GM12873 (cell line): ENCODE measurements around the gene SLC8A1.

Experiments used
- TF ChIP-seq, protein P1 (sequence below): IDR thresholded peaks from 2 replicates; pipeline ENCODE4 v1.5.1; 2012; ENCODE audit warnings: low read depth, mild to moderate bottlenecking, moderate library complexity, low read length, control low read depth; ENCODE audit not compliant: insufficient read depth; ENCODE audit errors: missing control alignments

SLC8A1 gene

DNA sequence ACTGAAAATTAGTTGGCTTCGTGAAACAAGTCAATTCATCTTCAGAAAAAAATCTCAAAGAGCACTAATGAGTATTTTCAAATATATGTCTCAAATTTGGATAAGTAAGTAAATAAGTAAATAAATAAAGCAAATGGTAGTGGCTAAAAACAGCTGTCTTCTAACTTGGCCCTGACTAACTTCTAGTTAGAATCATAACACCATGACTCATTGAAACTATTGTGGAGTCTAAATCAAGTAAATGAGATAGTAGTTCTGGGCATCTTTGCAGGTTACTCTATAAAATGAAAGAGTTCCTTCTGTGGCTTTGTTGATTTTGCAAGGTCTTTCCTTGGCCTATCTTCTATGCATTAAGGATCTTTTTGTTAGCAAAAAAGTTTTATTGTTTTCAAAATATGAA, 110.7 kb downstream of the SLC8A1 start:
- TF ChIP-seq, protein P1, sequence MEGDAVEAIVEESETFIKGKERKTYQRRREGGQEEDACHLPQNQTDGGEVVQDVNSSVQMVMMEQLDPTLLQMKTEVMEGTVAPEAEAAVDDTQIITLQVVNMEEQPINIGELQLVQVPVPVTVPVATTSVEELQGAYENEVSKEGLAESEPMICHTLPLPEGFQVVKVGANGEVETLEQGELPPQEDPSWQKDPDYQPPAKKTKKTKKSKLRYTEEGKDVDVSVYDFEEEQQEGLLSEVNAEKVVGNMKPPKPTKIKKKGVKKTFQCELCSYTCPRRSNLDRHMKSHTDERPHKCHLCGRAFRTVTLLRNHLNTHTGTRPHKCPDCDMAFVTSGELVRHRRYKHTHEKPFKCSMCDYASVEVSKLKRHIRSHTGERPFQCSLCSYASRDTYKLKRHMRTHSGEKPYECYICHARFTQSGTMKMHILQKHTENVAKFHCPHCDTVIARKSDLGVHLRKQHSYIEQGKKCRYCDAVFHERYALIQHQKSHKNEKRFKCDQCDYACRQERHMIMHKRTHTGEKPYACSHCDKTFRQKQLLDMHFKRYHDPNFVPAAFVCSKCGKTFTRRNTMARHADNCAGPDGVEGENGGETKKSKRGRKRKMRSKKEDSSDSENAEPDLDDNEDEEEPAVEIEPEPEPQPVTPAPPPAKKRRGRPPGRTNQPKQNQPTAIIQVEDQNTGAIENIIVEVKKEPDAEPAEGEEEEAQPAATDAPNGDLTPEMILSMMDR: no peak

DNA sequence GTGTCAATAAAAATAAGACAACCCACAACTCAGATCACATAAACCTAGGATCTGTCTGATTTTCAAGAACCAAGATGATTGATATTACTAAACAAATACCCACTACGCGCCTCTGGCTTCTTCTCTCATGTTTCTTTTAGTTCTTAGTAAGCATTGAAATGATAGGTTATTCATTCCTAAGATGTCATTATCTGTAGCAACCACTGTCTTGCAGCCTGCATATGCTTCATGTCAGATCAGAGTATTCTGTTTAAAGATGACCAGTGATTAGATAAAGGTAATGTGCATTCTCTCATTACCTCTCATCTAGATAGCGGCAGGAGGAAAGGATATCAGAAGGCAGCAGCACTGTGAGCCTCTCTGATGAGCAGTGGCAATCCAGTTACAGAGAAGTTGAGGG, 112.9 kb downstream of the SLC8A1 start:
- TF ChIP-seq, protein P1: no peak

DNA sequence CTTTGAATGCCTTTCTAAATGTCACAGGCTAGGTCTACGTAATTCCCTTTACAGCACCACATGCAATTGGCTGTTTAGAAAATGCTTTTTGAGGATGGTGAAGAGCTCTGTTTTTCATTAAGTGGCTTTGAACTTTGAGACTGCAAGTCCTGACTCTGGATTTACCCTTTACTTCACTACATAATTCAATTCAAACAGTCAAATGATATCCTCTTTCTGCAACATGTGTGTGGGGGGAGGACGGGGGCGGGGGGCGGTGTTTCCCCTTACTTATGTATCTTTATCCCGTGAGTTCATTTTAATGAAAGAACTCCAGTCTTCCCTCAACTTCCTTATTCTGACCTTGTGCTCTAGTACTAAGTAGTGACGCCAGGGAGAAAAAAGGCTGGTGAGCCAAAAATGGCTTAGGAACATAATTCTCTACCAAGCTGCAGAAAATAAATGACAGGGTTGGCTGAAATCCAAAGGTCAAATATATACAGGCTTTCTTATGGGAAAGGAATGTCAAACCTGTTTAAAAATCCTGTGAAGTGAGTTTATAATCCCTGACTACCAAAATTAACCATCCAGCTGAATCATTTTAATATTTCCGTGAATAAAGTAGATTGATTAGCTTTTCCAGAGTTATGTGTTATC, 119.6 kb downstream of the SLC8A1 start:
- TF ChIP-seq, protein P1: no peak

DNA sequence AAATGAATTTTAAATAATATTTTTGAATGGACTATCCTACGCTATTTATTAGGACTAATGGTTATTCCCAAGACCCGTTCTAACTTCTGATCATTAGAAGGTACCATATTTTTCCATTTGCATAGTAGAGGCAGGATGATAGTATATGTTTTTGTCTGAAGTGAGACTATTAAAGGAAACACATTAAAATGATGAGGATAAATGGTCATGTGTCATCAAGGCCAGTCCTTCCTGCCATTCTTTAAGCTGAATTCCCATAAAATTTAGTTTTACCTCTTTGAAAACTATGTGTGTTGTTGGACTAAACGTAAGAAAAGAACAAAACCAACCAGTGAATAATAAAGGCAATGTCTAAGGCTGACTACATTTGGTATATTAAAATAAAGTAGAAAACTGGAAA, 121.8 kb downstream of the SLC8A1 start:
- TF ChIP-seq, protein P1: no peak

DNA sequence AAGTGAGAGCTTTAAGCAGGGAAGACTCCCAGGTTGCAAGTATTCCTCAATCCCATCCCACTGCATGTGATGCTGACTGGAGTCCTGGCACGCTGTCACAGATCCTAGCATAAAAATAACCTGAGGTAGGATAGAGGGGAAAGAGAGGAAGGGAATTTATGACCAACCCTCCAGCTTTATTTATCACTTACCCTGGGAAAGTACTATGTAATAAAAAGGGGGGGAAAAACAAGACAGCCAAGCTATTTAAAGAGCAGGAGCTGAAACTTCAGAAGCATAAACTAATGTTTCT, 122.2 kb downstream of the SLC8A1 start:
- TF ChIP-seq, protein P1: no peak

DNA sequence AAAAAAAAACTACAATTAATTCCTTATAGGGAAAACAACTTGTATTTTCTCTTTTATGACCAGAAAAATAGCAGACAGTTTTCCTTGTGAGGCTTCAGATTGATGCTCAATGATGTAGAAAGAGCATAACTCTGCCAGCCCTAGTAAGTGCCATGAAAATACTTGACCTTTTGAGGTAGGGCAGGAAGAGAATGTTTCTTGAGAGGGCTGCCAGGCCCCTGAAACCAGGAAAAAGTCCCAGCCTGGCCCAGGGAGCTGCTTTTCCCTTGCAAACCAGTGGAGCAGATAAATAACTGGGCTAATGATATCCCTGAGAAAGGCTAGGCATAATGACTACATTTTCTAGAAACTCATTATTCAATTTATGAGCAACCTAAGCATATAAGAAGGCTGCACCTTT, 126.8 kb downstream of the SLC8A1 start:
- TF ChIP-seq, protein P1: no peak

DNA sequence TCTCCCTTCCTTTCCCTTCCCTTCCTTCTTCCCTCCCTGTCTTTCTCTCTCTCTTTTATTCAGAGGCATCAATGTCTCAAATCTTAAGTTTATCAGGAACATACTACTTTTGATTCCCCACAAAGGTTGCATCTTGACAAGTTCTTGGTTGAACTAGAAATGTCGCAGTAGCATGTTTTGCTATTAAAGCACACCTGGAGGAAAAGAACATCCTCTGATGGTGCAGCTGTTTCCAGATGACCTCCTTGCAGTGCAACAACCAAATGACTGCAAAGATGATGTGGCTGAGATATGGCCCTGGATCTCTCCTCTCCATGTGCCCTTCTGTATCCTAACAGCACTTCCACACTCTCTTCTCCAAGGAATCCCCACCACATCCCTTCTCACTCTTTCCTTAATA, 127.2 kb downstream of the SLC8A1 start:
- TF ChIP-seq, protein P1: no peak
